ENCODE data around the gene CGB3.

Gene CGB3

DNA sequence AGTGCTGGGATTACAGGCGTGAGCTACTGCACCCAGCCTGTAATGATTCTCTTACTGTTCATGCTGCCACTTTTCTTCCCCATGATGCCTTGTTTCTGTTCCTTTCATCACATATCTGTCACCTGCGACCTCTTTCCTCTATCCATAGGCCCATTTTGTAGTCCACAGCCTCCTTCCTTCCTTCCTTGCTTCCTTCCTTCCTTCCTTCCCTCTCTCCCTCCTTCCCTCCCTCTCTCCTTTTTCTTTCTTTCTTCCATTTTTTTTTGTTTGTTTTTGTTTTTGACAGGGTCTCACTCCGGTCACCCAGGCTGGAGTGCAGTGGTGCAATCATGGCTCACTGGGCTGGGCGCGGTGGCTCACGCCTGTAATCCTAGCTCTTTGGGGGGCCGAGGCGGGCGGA lies 35.3 kb downstream of the CGB3 start:
- ATAC-seq (no peak), DNase-seq (no peak)
- Mint-ChIP-seq H3K4me3 (no peak overlapping the region), H3K27ac (peak overlapping the region in 1 of 2 donors; percentile 84), H3K9me3 (no peaks in the 10 kb centered on the region), H3K4me1 (peaks cover 53% of the 10 kb centered on the region), H3K27me3 (no peaks in the 10 kb centered on the region)

DNA sequence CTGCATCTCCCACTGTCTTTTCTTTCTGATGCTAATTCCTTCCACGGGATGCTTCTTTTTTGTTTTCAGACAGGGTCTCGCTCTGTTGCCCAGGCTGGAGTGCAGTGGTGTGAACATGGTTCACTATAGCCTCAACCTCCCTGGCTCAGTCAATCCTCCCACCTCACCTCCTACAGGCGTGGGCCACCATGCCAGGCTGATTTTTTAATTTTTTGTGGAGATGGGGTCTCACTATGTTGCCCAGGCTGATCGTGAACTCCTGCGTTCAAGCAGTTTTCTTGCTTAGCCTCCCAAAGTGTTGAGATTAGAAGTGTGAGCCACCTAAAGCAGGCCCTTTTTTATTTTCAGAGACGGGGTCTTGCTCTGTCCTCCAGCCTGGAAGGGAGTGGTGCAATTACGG lies 35.8 kb downstream of the CGB3 start:
- Mint-ChIP-seq H3K27ac (peak overlapping the region in 1 of 2 donors; percentile 91), H3K9me3 (no peaks in the 10 kb centered on the region), H3K4me1 (peaks cover 50% of the 10 kb centered on the region), H3K4me3 (no peak overlapping the region), H3K27me3 (no peaks in the 10 kb centered on the region)
- ATAC-seq (no peak), DNase-seq (no peak)

DNA sequence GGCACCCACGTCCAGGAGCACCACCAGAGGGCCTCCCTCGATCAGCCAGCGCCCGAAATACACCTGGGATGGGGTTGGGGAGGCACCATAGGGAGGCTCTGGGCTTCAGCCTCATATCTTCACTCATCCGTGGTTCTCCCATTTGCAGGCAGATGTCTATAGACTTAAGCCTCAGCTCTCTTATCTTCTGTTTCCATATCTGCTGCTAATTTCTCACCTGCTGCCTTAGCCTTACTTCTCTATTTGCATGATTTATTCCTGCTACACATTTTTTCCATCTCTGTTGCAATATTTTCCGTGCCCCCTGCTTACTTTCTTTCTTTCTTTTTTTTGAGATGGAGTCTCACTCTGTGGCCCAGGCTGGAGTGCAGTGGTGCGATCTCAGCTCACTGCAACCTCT lies 36.8 kb downstream of the CGB3 start:
- no peaks in the 10 kb centered on the region for H3K9me3 Mint-ChIP-seq
- ATAC-seq = no peak

DNA sequence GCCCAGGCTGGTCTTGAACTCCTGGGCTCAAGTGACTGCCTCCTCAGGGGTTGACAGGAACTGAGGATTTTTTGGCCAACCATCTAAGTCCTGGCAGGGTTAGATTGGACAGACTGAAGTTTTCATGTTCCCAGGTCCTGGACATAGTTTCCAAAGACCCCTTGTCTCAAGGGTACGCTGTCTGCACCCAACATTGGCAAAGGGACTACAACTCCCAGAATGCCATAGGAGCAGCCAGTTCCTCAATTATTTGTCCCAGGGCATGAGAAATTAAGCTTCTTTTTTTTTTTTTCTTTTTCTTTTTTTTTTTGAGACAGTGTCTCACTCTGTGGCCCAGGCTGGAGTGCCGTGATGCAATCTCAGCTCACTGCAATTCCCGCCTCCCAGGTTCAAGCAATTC lies 37.9 kb downstream of the CGB3 start:
- H3K4me1 Mint-ChIP-seq = peaks cover 35% of the 10 kb centered on the region
- H3K27me3 Mint-ChIP-seq = no peaks in the 10 kb centered on the region
- DNase-seq (no peak), ATAC-seq (no peak)
- no peak overlapping the region for H3K27ac Mint-ChIP-seq
- H3K9me3 Mint-ChIP-seq = no peaks in the 10 kb centered on the region
- no peak overlapping the region for H3K4me3 Mint-ChIP-seq

More for the DNA sequence above, 36.8 kb downstream of the CGB3 start:
- peak overlapping the region in 1 of 2 donors; percentile 1 for H3K4me3 Mint-ChIP-seq
- no peak for DNase-seq
- H3K27me3 Mint-ChIP-seq = no peaks in the 10 kb centered on the region
- peaks cover 46% of the 10 kb centered on the region for H3K4me1 Mint-ChIP-seq
- H3K27ac Mint-ChIP-seq = no peak overlapping the region

DNA sequence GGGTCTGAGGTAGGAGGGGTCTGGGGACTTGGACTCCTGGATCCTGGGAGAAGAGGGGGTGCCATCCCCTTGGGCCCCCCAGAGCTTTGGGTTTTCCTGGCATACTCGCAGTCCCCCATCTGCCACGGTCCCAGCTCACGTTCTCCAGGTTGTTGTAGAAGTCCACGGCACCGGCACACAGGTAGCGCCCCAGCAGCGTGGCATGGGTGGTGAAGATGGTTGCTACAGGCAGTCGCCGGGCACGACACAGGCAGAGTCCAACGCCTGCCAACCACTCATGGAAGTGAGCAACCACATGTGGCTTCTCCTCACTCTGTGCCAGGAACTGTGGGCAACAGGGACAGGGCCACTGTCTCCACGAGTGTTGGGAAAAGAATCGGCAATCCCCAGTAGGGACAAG lies 38.4 kb downstream of the CGB3 start:
- Mint-ChIP-seq H3K4me3 (no peak overlapping the region), H3K27ac (peak overlapping the region in 1 of 2 donors; percentile 48), H3K9me3 (no peaks in the 10 kb centered on the region), H3K27me3 (no peaks in the 10 kb centered on the region), H3K4me1 (peaks cover 30% of the 10 kb centered on the region)
- DNase-seq (no peak), ATAC-seq (no peak)

DNA sequence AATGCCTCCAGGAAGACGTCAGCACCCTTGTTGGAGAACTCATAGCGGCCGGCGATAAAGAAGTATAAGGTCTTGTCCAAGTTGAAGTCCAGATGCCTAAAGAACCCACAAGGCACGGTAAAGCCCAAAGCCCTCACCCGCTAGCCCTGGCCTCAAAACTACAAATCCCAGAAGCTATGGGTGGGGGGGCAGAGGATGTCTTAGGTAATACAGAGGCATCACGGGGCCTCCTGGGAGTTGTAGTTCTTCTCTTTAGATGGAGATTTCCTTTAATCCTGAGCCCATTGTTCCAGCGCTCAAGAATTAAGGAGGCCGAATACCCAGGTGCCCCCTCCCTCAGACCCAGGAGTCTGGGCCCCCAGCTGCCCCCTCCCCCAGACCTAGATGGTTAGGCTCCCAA lies 41.9 kb downstream of the CGB3 start:
- no peaks in the 10 kb centered on the region for H3K27me3 Mint-ChIP-seq
- no peak overlapping the region for H3K4me3 Mint-ChIP-seq
- no peaks in the 10 kb centered on the region for H3K9me3 Mint-ChIP-seq
- H3K27ac Mint-ChIP-seq = no peak overlapping the region
- ATAC-seq (no peak), DNase-seq (no peak)
- H3K4me1 Mint-ChIP-seq = peaks cover 26% of the 10 kb centered on the region

DNA sequence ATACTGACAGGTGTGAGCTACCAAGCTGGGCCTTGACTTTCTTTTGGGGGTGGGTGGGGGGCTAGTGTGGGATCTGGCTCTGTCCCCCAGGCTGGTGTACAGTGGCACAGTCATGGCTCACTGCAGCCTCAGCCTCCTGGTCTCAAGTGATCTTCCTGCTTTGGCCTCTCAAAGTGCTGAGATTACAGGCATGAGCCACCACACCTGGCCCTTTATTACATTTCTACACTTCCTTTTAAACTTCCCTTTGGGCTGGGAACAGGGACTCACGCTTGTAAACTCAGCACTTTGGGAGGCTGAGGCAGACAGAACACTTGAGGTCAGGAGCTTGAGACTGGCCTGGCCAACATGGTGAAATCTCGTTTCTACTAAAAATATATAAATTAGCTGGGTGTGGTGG lies 47.1 kb downstream of the CGB3 start:
- ATAC-seq (no peak), DNase-seq (no peak)
- H3K27ac Mint-ChIP-seq = no peak overlapping the region
- no peaks in the 10 kb centered on the region for H3K27me3 Mint-ChIP-seq
- peaks cover 28% of the 10 kb centered on the region for H3K4me1 Mint-ChIP-seq
- no peak overlapping the region for H3K4me3 Mint-ChIP-seq
- H3K9me3 Mint-ChIP-seq = no peaks in the 10 kb centered on the region

DNA sequence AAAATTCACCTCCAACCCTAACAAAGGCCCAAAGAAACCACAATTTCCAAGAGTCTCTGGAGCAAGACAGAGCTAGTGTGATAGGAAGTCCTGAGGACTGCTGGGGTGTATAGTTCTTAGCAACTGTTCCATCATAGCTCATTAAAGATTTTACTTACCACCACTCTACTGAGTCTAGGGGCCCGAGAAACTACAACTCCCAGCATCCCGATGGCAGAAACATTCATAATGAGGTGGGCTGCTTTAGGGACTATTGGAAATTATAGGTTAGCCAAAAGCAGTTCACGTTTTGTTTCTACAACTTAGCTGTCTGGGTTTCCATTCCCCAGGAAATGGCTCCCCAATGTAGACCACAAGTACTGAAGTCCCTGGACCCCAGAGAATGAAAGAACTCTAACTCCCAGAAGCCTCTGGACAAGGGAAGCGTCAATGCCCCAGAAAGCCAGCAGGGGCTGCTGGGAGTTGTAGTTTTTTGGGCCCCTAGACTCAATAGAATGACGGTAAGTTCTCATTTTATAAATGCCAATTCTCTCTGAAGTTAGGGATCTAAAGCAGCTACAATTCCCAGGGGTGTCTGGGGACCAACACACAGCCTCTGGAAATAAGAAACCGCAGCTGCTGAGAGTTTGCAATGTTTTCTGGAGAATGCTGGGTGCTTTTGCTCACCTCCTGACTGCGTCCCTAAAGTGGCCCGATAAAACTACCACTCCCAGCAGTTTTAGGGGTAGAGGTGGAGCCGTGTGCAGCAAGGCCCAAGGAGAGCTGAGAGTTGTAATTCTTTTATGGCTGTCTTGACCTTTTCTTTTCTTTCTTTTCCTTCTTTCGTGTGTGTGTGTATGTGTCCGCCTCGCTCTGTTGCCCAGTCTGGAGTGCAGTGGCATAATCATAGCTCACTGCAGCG lies 47.9 kb downstream of the CGB3 start:
- ATAC-seq = peak; percentile 71
- H3K4me3 Mint-ChIP-seq = no peak overlapping the region
- no peak for DNase-seq
- H3K27me3 Mint-ChIP-seq = no peaks in the 10 kb centered on the region
- peaks cover 28% of the 10 kb centered on the region for H3K4me1 Mint-ChIP-seq
- no peak overlapping the region for H3K27ac Mint-ChIP-seq
- H3K9me3 Mint-ChIP-seq = no peaks in the 10 kb centered on the region
